Measurements from ENCODE around the gene PLCH2.

- no peak for TF ChIP-seq CTCF (IDR thresholded peaks at IDR 0.05)
- TF ChIP-seq POLR2A (IDR thresholded peaks at IDR 0.05): no peak
Observed at GRCh38 chr1:2493218-2493617, 17.1 kb downstream of the PLCH2 start.

Measured in body of pancreas (tissue), 4 donors.